ENCODE data around the gene DPH6. TPM values are rescaled to one million over a fixed set of nuclear protein-coding genes. Genes with fewer than 3 reads are reported as not detected.

Gene DPH6
- total and polyA plus RNA-seq, 5 donors = 7.6 to 19.7 (median 14.6) TPM

DNA sequence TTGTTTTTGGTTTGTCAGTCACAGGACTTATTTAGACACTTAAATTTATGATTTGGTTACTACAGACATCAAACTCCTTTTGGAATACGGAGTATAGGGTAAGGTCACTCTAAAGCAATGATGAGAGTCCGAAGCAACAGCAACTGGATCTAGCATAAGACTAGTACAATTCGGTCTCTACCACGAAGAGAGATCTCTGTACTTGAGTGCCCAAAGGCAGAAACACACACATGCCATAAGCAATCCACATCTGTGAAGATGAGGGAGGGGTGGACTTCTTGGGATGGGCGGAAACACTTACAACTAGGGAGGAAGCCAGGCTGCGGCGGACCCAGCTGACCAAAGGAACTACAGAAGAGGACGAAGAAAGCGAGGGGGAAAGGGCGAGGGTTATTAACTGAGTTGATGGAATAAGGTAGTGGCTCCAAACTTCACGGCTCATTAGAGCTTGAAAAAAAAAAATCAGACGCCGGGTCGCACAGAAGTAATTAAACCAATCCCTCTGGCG lies 595 bp downstream of the DPH6 start:
- H3K4me3 ChIP-seq (ENCODE audit: low read length) = peak overlapping the region; percentile 57
- WGBS = 2% methylated on average over 15 of the region's 15 CpGs
- H3K27ac ChIP-seq (ENCODE audit: low read length) = peak overlapping the region; percentile 98
- no peaks in the 10 kb centered on the region for H3K9me3 ChIP-seq (ENCODE audit: control insufficient read depth, low read length)
- no peaks in the 10 kb centered on the region for H3K4me1 ChIP-seq (ENCODE audit: control insufficient read depth, insufficient read depth, low read length)
- ATAC-seq (peak; percentile 67 to 82), DNase-seq (peak; percentile 60 to 86 (median 76))
- no peaks in the 10 kb centered on the region for H3K27me3 ChIP-seq (ENCODE audit: control insufficient read depth, insufficient read depth)
- intact Hi-C loops (cut with DNase I) = loop anchor here in 2 of 4 donors (5.0 to 10.0 kb wide), 2 partner anchors 122 to 139 kb away; no protein-coding TSS in a partner anchor

DNA sequence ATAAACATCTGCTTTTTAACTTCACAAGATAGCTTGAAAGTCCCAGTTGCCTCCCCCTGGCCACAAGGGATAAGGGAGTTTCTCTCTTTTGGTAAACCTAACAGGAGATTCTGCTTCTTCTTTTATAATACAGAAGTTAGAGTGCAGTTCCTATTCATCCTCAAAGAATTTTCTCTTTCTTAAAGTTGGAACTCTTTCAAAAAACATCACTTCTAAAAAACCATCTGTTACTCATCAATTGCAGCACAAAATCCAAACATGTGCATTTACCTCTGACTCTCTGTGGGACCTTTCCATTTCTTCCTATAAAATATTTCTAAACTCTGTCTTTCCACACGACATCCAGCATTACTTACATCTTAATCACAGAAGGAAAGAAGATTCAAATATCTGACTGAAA lies 5.1 kb downstream of the DPH6 start:
- no peaks in the 10 kb centered on the region for H3K27me3 ChIP-seq (ENCODE audit: control insufficient read depth, insufficient read depth)
- H3K4me1 ChIP-seq (ENCODE audit: control insufficient read depth, insufficient read depth, low read length) = no peaks in the 10 kb centered on the region
- H3K27ac ChIP-seq (ENCODE audit: low read length) = no peak overlapping the region
- H3K9me3 ChIP-seq (ENCODE audit: control insufficient read depth, low read length) = no peaks in the 10 kb centered on the region
- WGBS = 68% methylated on average over 1 of the region's 1 CpG
- DNase-seq = no peak
- intact Hi-C loops (cut with DNase I) = loop anchor here in 1 of 4 donors (10.0 kb wide), 1 partner anchor 144 kb away; no protein-coding TSS in a partner anchor
- no peak overlapping the region for H3K4me3 ChIP-seq (ENCODE audit: low read length)
- ATAC-seq = no peak

DNA sequence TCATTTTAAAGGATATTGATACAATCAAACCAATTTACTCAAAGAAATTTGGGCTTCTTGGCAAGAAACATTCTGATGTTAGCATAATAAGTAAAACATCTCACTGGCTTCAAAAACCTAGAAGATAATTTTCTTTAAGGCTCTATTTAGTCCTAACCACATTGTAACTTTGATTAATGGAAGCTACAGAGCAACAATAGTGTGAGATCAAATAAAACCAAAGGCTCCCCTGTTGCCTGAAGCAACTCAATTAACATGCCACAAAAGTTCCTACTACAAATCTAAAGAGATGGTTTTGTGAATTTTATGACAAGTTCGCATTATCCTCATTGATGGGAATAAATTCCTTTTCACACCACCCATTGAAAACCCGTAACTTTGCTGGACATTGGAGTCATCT lies 5.9 kb downstream of the DPH6 start:
- no peak for ATAC-seq
- no peaks in the 10 kb centered on the region for H3K27me3 ChIP-seq (ENCODE audit: control insufficient read depth, insufficient read depth)
- no peak for DNase-seq
- H3K4me3 ChIP-seq (ENCODE audit: low read length) = no peak overlapping the region
- 96% methylated on average over 2 of the region's 2 CpGs for WGBS
- no peaks in the 10 kb centered on the region for H3K9me3 ChIP-seq (ENCODE audit: control insufficient read depth, low read length)
- intact Hi-C loops (cut with DNase I) = loop anchor here in 1 of 4 donors (10.0 kb wide), 1 partner anchor 145 kb away; no protein-coding TSS in a partner anchor
- no peaks in the 10 kb centered on the region for H3K4me1 ChIP-seq (ENCODE audit: control insufficient read depth, insufficient read depth, low read length)
- no peak overlapping the region for H3K27ac ChIP-seq (ENCODE audit: low read length)

DNA sequence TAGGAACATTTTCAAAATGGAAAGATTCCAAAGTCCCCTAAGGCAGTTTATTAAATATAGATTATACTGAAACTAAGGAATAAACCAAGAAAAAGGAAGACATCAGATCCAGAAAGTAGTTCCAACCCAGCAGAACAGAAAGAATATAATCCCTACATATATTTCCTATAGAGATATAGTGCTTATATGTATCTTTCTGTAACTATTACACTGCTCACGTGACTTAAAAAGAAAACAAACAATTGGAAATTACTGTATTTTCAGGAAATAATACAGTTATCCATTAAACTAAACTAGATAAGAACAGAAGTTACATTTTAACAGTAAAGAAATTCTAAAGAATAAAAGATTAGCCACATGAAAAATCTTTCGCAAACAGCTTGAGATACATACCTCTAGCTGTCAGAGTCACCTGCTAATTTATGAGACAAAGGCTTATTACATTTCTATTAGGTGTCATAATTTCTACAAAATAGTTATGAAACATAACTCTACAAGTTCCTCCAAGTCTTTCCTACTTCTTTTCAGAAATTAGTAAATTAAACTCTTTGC lies 10.5 kb downstream of the DPH6 start:
- Histone ChIP-seq H3K4me3 (ENCODE audit: low read length) (no peak overlapping the region), H3K9me3 (ENCODE audit: control insufficient read depth, low read length) (no peaks in the 10 kb centered on the region), H3K4me1 (ENCODE audit: control insufficient read depth, insufficient read depth, low read length) (no peaks in the 10 kb centered on the region), H3K27ac (ENCODE audit: low read length) (no peak overlapping the region), H3K27me3 (ENCODE audit: control insufficient read depth, insufficient read depth) (no peaks in the 10 kb centered on the region)
- WGBS = 48% methylated on average over 2 of the region's 2 CpGs
- intact Hi-C loops (cut with DNase I) = loop anchor here in 1 of 4 donors (10.0 kb wide), 1 partner anchor 209 kb away; no protein-coding TSS in a partner anchor
- ATAC-seq (no peak), DNase-seq (no peak)

GRCh38 chr15:35533130-35534110 lies 12.5 kb downstream of the DPH6 start:
- Histone ChIP-seq H3K4me3 (ENCODE audit: low read length) (no peak overlapping the region), H3K9me3 (ENCODE audit: control insufficient read depth, low read length) (no peaks in the 10 kb centered on the region), H3K27ac (ENCODE audit: low read length) (no peak overlapping the region), H3K27me3 (ENCODE audit: control insufficient read depth, insufficient read depth) (no peaks in the 10 kb centered on the region), H3K4me1 (ENCODE audit: control insufficient read depth, insufficient read depth, low read length) (no peaks in the 10 kb centered on the region)
- ATAC-seq (peak; percentile 57), DNase-seq (no peak)
- WGBS = 94% methylated on average over 2 of the region's 2 CpGs
- intact Hi-C loops (cut with DNase I) = loop anchor here in 1 of 4 donors (10.0 kb wide), 1 partner anchor 211 kb away; no protein-coding TSS in a partner anchor

DNA sequence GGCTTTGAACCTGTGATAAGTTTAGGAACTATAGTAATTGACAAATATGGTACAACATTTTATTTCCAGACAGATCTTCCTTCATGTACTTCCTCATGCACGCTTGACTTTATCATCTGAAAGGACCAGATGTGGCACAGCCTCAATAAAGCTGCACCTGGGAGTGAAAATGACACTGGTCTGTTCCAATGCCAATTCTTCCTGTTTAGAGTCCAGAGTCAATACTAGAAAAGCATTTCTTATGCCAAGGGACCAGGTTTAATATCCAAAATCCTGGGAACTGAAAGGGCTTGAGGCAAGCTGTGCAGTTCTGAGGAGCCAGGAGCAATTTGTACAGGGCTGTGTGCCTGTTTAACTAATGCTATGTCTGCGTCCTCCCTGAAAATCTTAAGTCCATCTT lies 15.3 kb downstream of the DPH6 start:
- no peak for ATAC-seq
- intact Hi-C loops (cut with DNase I) = loop anchor here in 1 of 4 donors (10.0 kb wide), 1 partner anchor 214 kb away; no protein-coding TSS in a partner anchor

DNA sequence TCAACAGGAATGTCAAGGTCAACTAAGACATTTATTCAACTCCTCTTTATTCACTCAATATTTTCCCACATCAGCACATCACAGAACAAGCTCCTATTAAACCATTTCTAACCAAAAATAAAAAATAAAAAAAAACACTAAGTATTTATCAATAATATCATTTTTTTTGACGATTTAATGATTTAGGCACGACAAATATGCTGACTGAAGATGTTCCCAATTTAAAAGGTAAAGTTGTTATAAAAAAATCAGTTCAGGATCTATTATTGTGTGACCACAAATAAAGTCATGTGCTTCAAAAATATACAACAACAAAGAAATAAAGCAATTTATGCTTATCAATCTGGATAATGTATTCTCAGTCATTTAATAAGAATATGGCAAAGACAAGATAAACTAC lies 16.2 kb downstream of the DPH6 start:
- no peaks in the 10 kb centered on the region for H3K9me3 ChIP-seq (ENCODE audit: control insufficient read depth, low read length)
- no peaks in the 10 kb centered on the region for H3K27me3 ChIP-seq (ENCODE audit: control insufficient read depth, insufficient read depth)
- intact Hi-C loops (cut with DNase I) = loop anchor here in 2 of 4 donors (10.0 kb wide), 3 partner anchors 215 to 385 kb away; no protein-coding TSS in a partner anchor
- no peak overlapping the region for H3K27ac ChIP-seq (ENCODE audit: low read length)
- H3K4me1 ChIP-seq (ENCODE audit: control insufficient read depth, insufficient read depth, low read length) = no peaks in the 10 kb centered on the region
- ATAC-seq = no peak
- no peak for DNase-seq
- WGBS = 96% methylated on average over 2 of the region's 2 CpGs
- H3K4me3 ChIP-seq (ENCODE audit: low read length) = no peak overlapping the region

More for the DNA sequence above, 15.3 kb downstream of the DPH6 start:
- Histone ChIP-seq H3K4me1 (ENCODE audit: control insufficient read depth, insufficient read depth, low read length) (no peaks in the 10 kb centered on the region), H3K4me3 (ENCODE audit: low read length) (no peak overlapping the region), H3K9me3 (ENCODE audit: control insufficient read depth, low read length) (no peaks in the 10 kb centered on the region), H3K27me3 (ENCODE audit: control insufficient read depth, insufficient read depth) (no peaks in the 10 kb centered on the region), H3K27ac (ENCODE audit: low read length) (no peak overlapping the region)
- WGBS = 93% methylated on average over 2 of the region's 2 CpGs
- DNase-seq = no peak

GRCh38 chr15:35522061-35522460 lies 23.9 kb downstream of the DPH6 start:
- Histone ChIP-seq H3K9me3 (ENCODE audit: control insufficient read depth, low read length) (no peaks in the 10 kb centered on the region), H3K4me3 (ENCODE audit: low read length) (no peak overlapping the region), H3K27me3 (ENCODE audit: control insufficient read depth, insufficient read depth) (no peaks in the 10 kb centered on the region), H3K4me1 (ENCODE audit: control insufficient read depth, insufficient read depth, low read length) (no peaks in the 10 kb centered on the region), H3K27ac (ENCODE audit: low read length) (no peak overlapping the region)
- DNase-seq (no peak), ATAC-seq (peak; percentile 16 to 85)
- intact Hi-C loops (cut with DNase I) = loop anchor here in 2 of 4 donors (5.0 to 10.0 kb wide), 3 partner anchors 233 to 393 kb away; no protein-coding TSS in a partner anchor
- 34% methylated on average over 2 of the region's 2 CpGs for WGBS

DNA sequence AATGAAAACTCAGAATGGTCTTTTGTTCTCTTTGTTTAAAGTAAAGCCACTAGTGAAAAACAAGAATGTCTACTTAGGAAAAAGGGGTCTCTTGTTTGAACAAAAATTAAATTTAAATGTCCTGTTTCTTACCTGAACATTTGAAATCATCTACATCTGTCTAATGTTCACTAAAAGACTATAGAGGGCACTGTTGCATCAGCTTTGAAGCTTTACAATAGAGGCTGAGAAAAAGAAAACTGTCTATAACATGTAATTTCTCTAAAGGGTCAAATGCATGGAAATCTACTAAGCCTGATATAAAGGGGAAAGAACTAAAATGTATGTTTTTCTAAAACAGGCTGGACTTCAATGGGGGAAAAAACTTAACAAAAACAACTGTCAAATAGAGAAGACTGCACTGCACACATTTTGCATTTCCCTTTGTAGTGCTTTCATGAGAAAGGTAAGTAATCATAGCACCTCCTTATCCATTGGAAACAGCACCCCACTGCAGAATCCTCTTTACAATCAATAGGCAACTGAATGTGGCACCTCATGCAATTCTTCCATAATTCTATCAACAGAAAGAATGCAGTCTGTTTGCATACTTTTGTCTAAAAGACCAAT lies 26.3 kb downstream of the DPH6 start:
- no peak overlapping the region for H3K27ac ChIP-seq (ENCODE audit: low read length)
- H3K4me1 ChIP-seq (ENCODE audit: control insufficient read depth, insufficient read depth, low read length) = no peaks in the 10 kb centered on the region
- ATAC-seq = peak; percentile 65 to 81
- no peaks in the 10 kb centered on the region for H3K27me3 ChIP-seq (ENCODE audit: control insufficient read depth, insufficient read depth)
- H3K4me3 ChIP-seq (ENCODE audit: low read length) = no peak overlapping the region
- DNase-seq = no peak
- intact Hi-C loops (cut with DNase I) = loop anchor here in 3 of 4 donors (5.0 to 10.0 kb wide), 3 partner anchors 235 to 395 kb away; no protein-coding TSS in a partner anchor
- no peaks in the 10 kb centered on the region for H3K9me3 ChIP-seq (ENCODE audit: control insufficient read depth, low read length)

GRCh38 chr15:35519052-35519451 lies 26.9 kb downstream of the DPH6 start:
- no peak overlapping the region for H3K27ac ChIP-seq (ENCODE audit: low read length)
- WGBS = 53% methylated on average over 1 of the region's 1 CpG
- no peaks in the 10 kb centered on the region for H3K9me3 ChIP-seq (ENCODE audit: control insufficient read depth, low read length)
- intact Hi-C loops (cut with DNase I) = loop anchor here in 1 of 4 donors (10.0 kb wide), 1 partner anchor 396 kb away; no protein-coding TSS in a partner anchor
- no peak overlapping the region for H3K4me3 ChIP-seq (ENCODE audit: low read length)
- no peaks in the 10 kb centered on the region for H3K4me1 ChIP-seq (ENCODE audit: control insufficient read depth, insufficient read depth, low read length)
- no peak for DNase-seq
- no peak for ATAC-seq
- no peaks in the 10 kb centered on the region for H3K27me3 ChIP-seq (ENCODE audit: control insufficient read depth, insufficient read depth)

Data from right cardiac atrium (tissue), 5 donors.